OCI-LY7 (cell line): ENCODE data around the gene BST1. TPM values are rescaled to one million over a fixed set of nuclear protein-coding genes. Genes with fewer than 3 reads are reported as not detected.

Source experiments
- BruUV-seq: library from RNA; stranded (reverse); fragments of 400-500 nt; replicated peaks from 2 replicates; lab custom pipeline; 2021; lab: Mats Ljungman, UMichigan
- CTCF ChIA-PET: fragments of 300-600 bp; sonication (Branson Sonifier 250); formaldehyde crosslinking; loops from one replicate; lab custom pipeline; 2022; ENCODE audit warnings: antibody characterized with exemption; ENCODE audit not compliant: unreplicated experiment; lab: Charles Lee
- POLR2A ChIA-PET: fragments of 300-600 bp; sonication (Branson Sonifier 250); formaldehyde crosslinking; loops from one replicate; lab custom pipeline; 2022; ENCODE audit warnings: antibody characterized with exemption; lab: Charles Lee
- DNase-seq: peaks from one replicate; pipeline ENCODE4 v3.0.0-alpha.2; 2015; ENCODE audit warnings: low spot score
- H2AFZ ChIP-seq: fragments of 200-600 bp; sonication (generic), shearing (Covaris generic); 2 replicates; pipeline ENCODE4 v1.6.1; 2014; ENCODE audit warnings: mild to moderate bottlenecking, antibody characterized with exemption, low read length, moderate library complexity
- H3K27ac ChIP-seq: fragments of 200-600 bp; sonication (generic); 2 replicates; pipeline ENCODE4 v1.5.1; 2014; ENCODE audit warnings: mixed run types, low read depth, mild to moderate bottlenecking, moderate library complexity, low read length, inconsistent platforms; ENCODE audit not compliant: poor library complexity, severe bottlenecking
- H3K36me3 ChIP-seq: fragments of 200-600 bp; sonication (generic); 2 replicates; pipeline ENCODE4 v1.6.1; 2014; ENCODE audit warnings: mild to moderate bottlenecking, antibody characterized with exemption, low read length, moderate library complexity, mixed read lengths; ENCODE audit not compliant: insufficient read depth
- H3K4me1 ChIP-seq: fragments of 200-600 bp; sonication (generic); 2 replicates; pipeline ENCODE4 v1.5.1; 2014; ENCODE audit warnings: mild to moderate bottlenecking, low read length; ENCODE audit not compliant: insufficient read depth, poor library complexity, severe bottlenecking
- H3K4me2 ChIP-seq: fragments of 200-600 bp; sonication (generic); 2 replicates; pipeline ENCODE4 v1.6.1; 2014; ENCODE audit warnings: mild to moderate bottlenecking, low read length
- H3K4me3 ChIP-seq: fragments of 200-600 bp; sonication (generic); 2 replicates; pipeline ENCODE4 v1.5.1; 2014; ENCODE audit warnings: mild to moderate bottlenecking, low read depth, low read length; ENCODE audit not compliant: poor library complexity, severe bottlenecking
- H3K79me2 ChIP-seq: fragments of 200-600 bp; sonication (generic); 2 replicates; pipeline ENCODE4 v1.6.1; 2016; ENCODE audit warnings: low read depth, mild to moderate bottlenecking, low read length, moderate library complexity, mixed read lengths; ENCODE audit not compliant: insufficient read depth
- H3K9me2 ChIP-seq: fragments of 200-600 bp; sonication (generic); 2 replicates; pipeline ENCODE4 v1.6.1; 2016; ENCODE audit warnings: mild to moderate bottlenecking, low read length, mixed read lengths; ENCODE audit not compliant: insufficient read depth
- H3K9me3 ChIP-seq: fragments of 200-600 bp; sonication (generic); 2 replicates; pipeline ENCODE4 v1.6.1; 2014; ENCODE audit warnings: mild to moderate bottlenecking, mixed run types, low read length, mixed read lengths
- H4K20me1 ChIP-seq: fragments of 200-600 bp; sonication (generic); 2 replicates; pipeline ENCODE4 v1.6.1; 2014; ENCODE audit warnings: mild to moderate bottlenecking, antibody characterized with exemption, low read length, moderate library complexity, mixed read lengths; ENCODE audit not compliant: insufficient read depth
- CTCF ChIP-seq: fragments of 200-600 bp; sonication (generic); conservative IDR thresholded peaks from 2 replicates; pipeline ENCODE4 v1.5.1; 2014; ENCODE audit warnings: mild to moderate bottlenecking, antibody characterized with exemption, low read length, moderate library complexity, mixed read lengths
- EZH2phosphoT487 ChIP-seq: fragments of 200-600 bp; sonication (generic); IDR thresholded peaks from 2 replicates; pipeline ENCODE4 v1.6.1; 2018; ENCODE audit warnings: low read depth, borderline replicate concordance, mild to moderate bottlenecking, mixed run types, antibody characterized with exemption, low read length, moderate library complexity, mixed read lengths
- intact Hi-C: fragments of 100-400 bp; cut with micrococcal nuclease; formaldehyde crosslinking; loops from one replicate; pipeline ENCODE4 v1.10.0; 2022; ENCODE audit not compliant: unreplicated experiment
- total RNA-seq, 2 experiments: library from RNA; depleted of rRNA in 1 of 2; stranded (reverse); fragments of >200 nt in 1 of 2; shearing (Covaris generic) in 1 of 2; gene quantifications; 2 replicates each; pipeline ENCODE4 v1.2.3, GENCODE V29; 2014 to 2022

BST1 gene
- total RNA-seq, 2 experiments from 2014 or later, result 0.21 to 0.50 TPM

GRCh38 chr4:15718465-15718864 lies 15.6 kb downstream of the BST1 start:
- POLR2A ChIA-PET, result interaction anchor here (0.5 to 1.2 kb wide), 3 partner anchors 23 to 509 kb away, joined by 3 to 4 read pairs (median 3); no protein-coding TSS in a partner anchor
- no peaks in the 10 kb centered on the region for H3K4me1 ChIP-seq
- DNase-seq, result no peak
- CTCF ChIA-PET, result no interaction called here
- BruUV-seq, result no TSS peak
- no peak overlapping the region for H3K4me3 ChIP-seq
- intact Hi-C loops, result no loop called here
- H2AFZ ChIP-seq, result peak overlapping the region; percentile 44; the same call in 1 of the 2 replicates
- TF ChIP-seq CTCF (no peak), EZH2phosphoT487 (no peak)
- H3K9me2 ChIP-seq, result no peaks in the 10 kb centered on the region
- no peaks in the 10 kb centered on the region for H3K36me3 ChIP-seq
- no peak overlapping the region for H3K27ac ChIP-seq
- no peaks in the 10 kb centered on the region for H3K9me3 ChIP-seq
- no peak overlapping the region for H3K4me2 ChIP-seq
- H4K20me1 ChIP-seq, result no peaks in the 10 kb centered on the region
- no peaks in the 10 kb centered on the region for H3K79me2 ChIP-seq

- H4K20me1 ChIP-seq, result no peaks in the 10 kb centered on the region
- H3K4me2 ChIP-seq, result no peak overlapping the region
- DNase-seq, result no peak
- H3K4me1 ChIP-seq, result no peaks in the 10 kb centered on the region
- no TSS peak for BruUV-seq
- H3K36me3 ChIP-seq, result no peaks in the 10 kb centered on the region
- no peak overlapping the region for H3K4me3 ChIP-seq
- H3K79me2 ChIP-seq, result no peaks in the 10 kb centered on the region
- no peak for TF ChIP-seq CTCF
- no peak for TF ChIP-seq EZH2phosphoT487
- H3K9me2 ChIP-seq, result no peaks in the 10 kb centered on the region
- H2AFZ ChIP-seq, result no peak overlapping the region
- no peak overlapping the region for H3K27ac ChIP-seq
- ChIA-PET CTCF (no interaction called here), POLR2A (no interaction called here)
- intact Hi-C loops, result no loop called here
- H3K9me3 ChIP-seq, result no peaks in the 10 kb centered on the region
Measured at GRCh38 chr4:15718959-15719358, 16.1 kb downstream of the BST1 start.

GRCh38 chr4:15719506-15719905 lies 16.6 kb downstream of the BST1 start:
- Histone ChIP-seq H3K9me3 (no peaks in the 10 kb centered on the region), H3K4me1 (no peaks in the 10 kb centered on the region), H3K79me2 (no peaks in the 10 kb centered on the region), H2AFZ (no peak overlapping the region), H3K4me2 (no peak overlapping the region), H3K9me2 (no peaks in the 10 kb centered on the region), H4K20me1 (no peaks in the 10 kb centered on the region), H3K27ac (no peak overlapping the region), H3K4me3 (no peak overlapping the region), H3K36me3 (no peaks in the 10 kb centered on the region)
- no TSS peak for BruUV-seq
- CTCF ChIA-PET, result no interaction called here
- POLR2A ChIA-PET, result no interaction called here
- intact Hi-C loops, result no loop called here
- no peak for TF ChIP-seq EZH2phosphoT487
- no peak for TF ChIP-seq CTCF
- no peak for DNase-seq
